A549 (cell line): ENCODE data around the gene EPB41L2. TPM values are rescaled to one million over a fixed set of nuclear protein-coding genes. Genes with fewer than 3 reads are reported as not detected.
"Not testable (repeated sequence)": the region's sequence is repeated elsewhere in the genome, so short reads cannot be mapped to it uniquely, and the experiment has no call there.

Experiments
- ATAC-seq, 2 experiments: fragments of 200-7000 bp in 1 of 2; fragments of >200 bp in 1 of 2; cut with Nextera tagmentation in 1 of 2; cut with Tn5 transposase in 1 of 2; 3 replicates each; pipeline versions ENCODE4 v1.8.0 to v1.9.1; 2018 to 2020; ENCODE audit warnings: mild to moderate bottlenecking in 1 of 2, moderate library complexity in 1 of 2
- CTCF ChIA-PET: fragments of 300-600 bp; sonication (Branson Sonifier 250); formaldehyde crosslinking; extraction: SDS; loops from one replicate; lab custom pipeline; 2021; ENCODE audit warnings: antibody characterized with exemption, inconsistent platforms; lab: Yijun Ruan, JAX
- POLR2A ChIA-PET: fragments of 350-600 bp; formaldehyde crosslinking; extraction: SDS; loops from one replicate; lab custom pipeline; 2021; ENCODE audit warnings: antibody characterized with exemption, inconsistent platforms; lab: Yijun Ruan, JAX
- DNase-seq, 2 experiments: peaks; one replicate each; pipeline versions ENCODE4 v3.0.0 to v3.0.0-alpha.2; 2011 to 2016; ENCODE audit warnings: low read depth in 1 of 2, low spot score in 1 of 2
- FAIRE-seq: peaks from 2 replicates; lab custom pipeline; 2011; peaks lifted over from hg19 to GRCh38; lab: Jason Lieb, UNC
- H3K27ac ChIP-seq, 2 experiments: fragments of >200 bp; sonication (Bioruptor Twin); formaldehyde crosslinking; 3 replicates each; pipeline ENCODE4 v1.5.1; 2016 to 2017
- H3K4me1 ChIP-seq: fragments of >200 bp; sonication (Bioruptor Twin); formaldehyde crosslinking; 3 replicates; pipeline ENCODE4 v1.6.1; 2016
- H3K4me2 ChIP-seq: fragments of >200 bp; sonication (Bioruptor Twin); formaldehyde crosslinking; 3 replicates; pipeline ENCODE4 v1.6.1; 2016
- H3K4me3 ChIP-seq: fragments of >200 bp; sonication (Bioruptor Twin); formaldehyde crosslinking; 3 replicates; pipeline ENCODE4 v1.5.1; 2016
- H3K9me3 ChIP-seq: fragments of >200 bp; sonication (Bioruptor Twin); formaldehyde crosslinking; 3 replicates; pipeline ENCODE4 v1.6.1; 2016
- BHLHE40 ChIP-seq: IDR thresholded peaks from 2 replicates; pipeline ENCODE4 v1.6.1; 2012; ENCODE audit warnings: low read depth, low read length, inconsistent platforms
- ESRRA ChIP-seq: fragments of 150-350 bp; IDR thresholded peaks from 2 replicates; pipeline ENCODE4 v1.6.1; 2014; ENCODE audit warnings: mild to moderate bottlenecking, low read length, borderline replicate concordance
- FOSB ChIP-seq: fragments of 250-450 bp; sonication (Bioruptor Pico); IDR thresholded peaks from 2 replicates; pipeline ENCODE4 v1.5.0; 2020; ENCODE audit warnings: mild to moderate bottlenecking, moderate library complexity
- JUN ChIP-seq, 2 experiments: fragments of >200 bp; sonication (Bioruptor Twin); formaldehyde crosslinking; IDR thresholded peaks; 2 replicates in 1 of 2; 3 replicates in 1 of 2; pipeline ENCODE4 v1.6.1; 2016 to 2017
- KDM1A ChIP-seq: fragments of 200-600 bp; sonication (generic); IDR thresholded peaks from 2 replicates; pipeline ENCODE4 v1.6.1; 2016; ENCODE audit warnings: low read depth, mild to moderate bottlenecking
- MAFK ChIP-seq: fragments of 450-650 bp; IDR thresholded peaks from 2 replicates; pipeline ENCODE4 v1.6.1; 2014; ENCODE audit not compliant: partially characterized antibody
- MYC ChIP-seq: IDR thresholded peaks from 2 replicates; pipeline ENCODE4 v1.6.1; 2012; ENCODE audit warnings: mild to moderate bottlenecking, inconsistent platforms, low read length, improper control_type of control experiment, borderline replicate concordance
- NFE2L2 ChIP-seq: fragments of 150-350 bp; conservative IDR thresholded peaks from 2 replicates; pipeline ENCODE4 v1.6.1; 2014; ENCODE audit warnings: low read length
- NPAS2 ChIP-seq: fragments of 250-450 bp; sonication (Bioruptor Pico); IDR thresholded peaks from 2 replicates; pipeline ENCODE4 v1.8.0; 2022; ENCODE audit warnings: mild to moderate bottlenecking, moderate library complexity, borderline replicate concordance
- NR3C1 ChIP-seq: fragments of >200 bp; sonication (Bioruptor Twin); formaldehyde crosslinking; IDR thresholded peaks from 3 replicates; pipeline ENCODE4 v1.6.1; 2017
- RAD21 ChIP-seq, 2 experiments: fragments of >200 bp in 1 of 2; sonication (Bioruptor Twin) in 1 of 2; formaldehyde crosslinking in 1 of 2; IDR thresholded peaks in 1 of 2; conservative IDR thresholded peaks in 1 of 2; 2 replicates in 1 of 2; 3 replicates in 1 of 2; pipeline ENCODE4 v1.6.1; 2012 to 2018; ENCODE audit warnings: inconsistent platforms in 1 of 2
- RFX5 ChIP-seq: fragments of 450-650 bp; IDR thresholded peaks from 2 replicates; pipeline ENCODE4 v1.7.1; 2014; ENCODE audit warnings: antibody characterized with exemption, mild to moderate bottlenecking, moderate library complexity
- SMC3 ChIP-seq: fragments of >200 bp; sonication (Bioruptor Twin); formaldehyde crosslinking; IDR thresholded peaks from 3 replicates; pipeline ENCODE4 v1.6.1; 2018; ENCODE audit warnings: inconsistent platforms
- TP53 ChIP-seq: fragments of 250-450 bp; sonication (Bioruptor Pico); IDR thresholded peaks from 2 replicates; pipeline ENCODE4 v1.5.0; 2021; ENCODE audit warnings: mild to moderate bottlenecking, moderate library complexity
- ZNF302 ChIP-seq: fragments of 250-450 bp; sonication (Bioruptor Pico); IDR thresholded peaks from 2 replicates; pipeline ENCODE4 v1.9.0; 2021; ENCODE audit warnings: inconsistent platforms, mild to moderate bottlenecking, moderate library complexity
- WGBS: methylation state at CpG from one replicate; pipeline ENCODE4 v1.1.6; 2017; ENCODE audit errors: missing lambda C conversion rate; 5-methylcytosine and 5-hydroxymethylcytosine counted together
- polyA plus RNA-seq, 4 experiments: library from polyadenylated mRNA; depleted of rRNA in 3 of 4; stranded (reverse); fragments of >200 nt; fragmentation: RNase III in 1 of 4; extraction: RNeasy Plus Mini Kit Qiagen cat#74134 plus additional on column Dnase treatment in 1 of 4; gene quantifications; 2 replicates in 3 of 4; 3 replicates in 1 of 4; pipeline ENCODE4 v1.2.3, GENCODE V29; 2011 to 2017
- TF ChIP-seq, protein P1 (sequence below): fragments of >200 bp; sonication (Bioruptor Twin); formaldehyde crosslinking; IDR thresholded peaks from 3 replicates; pipeline ENCODE4 v1.6.1; 2016
- TF ChIP-seq, protein P2 (sequence below): fragments of >200 bp; sonication (Bioruptor Twin); formaldehyde crosslinking; IDR thresholded peaks from 2 replicates; pipeline ENCODE4 v1.6.1; 2016

The EPB41L2 gene
- polyA plus RNA-seq, 2 of the 4 experiments (the other 2 are of a cell fraction) = 42.9 to 50.3 TPM

DNA sequence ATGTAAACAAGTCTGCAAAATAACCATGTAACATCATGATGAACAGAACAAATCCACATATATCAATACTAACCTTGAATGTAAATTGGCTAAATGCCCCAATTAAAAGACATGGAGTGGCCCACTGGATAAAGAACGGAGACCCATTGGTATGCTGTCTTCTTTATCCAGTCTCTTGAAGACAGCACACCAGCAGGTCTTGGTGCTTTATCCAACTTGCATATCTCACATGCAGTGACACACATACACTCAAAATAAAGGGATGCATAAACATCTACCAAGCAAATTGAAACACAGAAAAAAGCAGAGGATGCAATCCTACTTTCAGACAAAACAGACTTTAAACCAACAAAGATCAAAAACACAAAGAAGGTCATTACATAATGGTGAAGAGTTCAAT lies 30.3 kb upstream of the EPB41L2 start (continued):
- TF ChIP-seq FOSB (CRISPR knock-in tag) (no peak), ESRRA (no peak)

DNA sequence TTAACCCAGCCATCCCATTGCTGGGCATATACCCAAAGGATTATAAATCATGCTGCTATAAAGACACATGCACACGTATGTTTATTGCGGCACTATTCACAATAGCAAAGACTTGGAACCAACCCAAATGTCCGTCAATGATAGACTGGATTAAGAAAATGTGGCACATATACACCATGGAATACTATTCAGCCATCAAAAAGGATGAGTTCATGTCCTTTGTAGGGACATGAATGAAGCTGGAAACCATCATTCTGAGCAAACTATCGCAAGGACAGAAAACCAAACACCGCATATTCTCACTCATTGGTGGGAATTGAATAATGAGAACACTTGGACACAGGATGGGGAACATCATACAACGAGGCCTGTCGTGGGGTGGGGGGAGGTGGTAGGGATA lies 28.9 kb upstream of the EPB41L2 start:
- H3K9me3 ChIP-seq, CTCF ChIA-PET, H3K4me1 ChIP-seq, FAIRE-seq, H3K4me3 ChIP-seq, H3K27ac ChIP-seq, POLR2A ChIA-PET, ATAC-seq, H3K4me2 ChIP-seq, DNase-seq: not testable (repeated sequence)
- WGBS = 79% methylated on average over 7 of the region's 7 CpGs

DNA sequence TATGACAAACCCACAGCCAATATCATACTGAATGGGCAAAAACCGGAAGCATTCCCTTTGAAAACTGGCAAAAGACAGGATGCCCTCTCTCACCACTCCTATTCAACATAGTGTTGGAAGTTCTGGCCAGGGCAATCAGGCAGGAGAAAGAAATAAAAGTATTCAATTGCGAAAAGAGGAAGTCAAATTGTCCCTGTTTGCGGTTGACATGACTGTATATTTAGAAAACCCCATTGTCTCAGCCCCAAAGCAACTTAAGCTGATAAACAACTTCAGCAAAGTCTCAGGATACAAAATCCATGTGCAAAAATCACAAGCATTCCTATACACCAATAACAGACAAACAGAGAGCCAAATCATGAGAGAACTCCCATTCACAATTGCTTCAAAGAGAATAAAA lies 27.3 kb upstream of the EPB41L2 start:
- 80% methylated on average over 3 of the region's 3 CpGs for WGBS
- H3K4me3 ChIP-seq, H3K4me2 ChIP-seq, H3K4me1 ChIP-seq, H3K9me3 ChIP-seq, DNase-seq, FAIRE-seq, CTCF ChIA-PET, H3K27ac ChIP-seq, ATAC-seq, POLR2A ChIA-PET: not testable (repeated sequence)

DNA sequence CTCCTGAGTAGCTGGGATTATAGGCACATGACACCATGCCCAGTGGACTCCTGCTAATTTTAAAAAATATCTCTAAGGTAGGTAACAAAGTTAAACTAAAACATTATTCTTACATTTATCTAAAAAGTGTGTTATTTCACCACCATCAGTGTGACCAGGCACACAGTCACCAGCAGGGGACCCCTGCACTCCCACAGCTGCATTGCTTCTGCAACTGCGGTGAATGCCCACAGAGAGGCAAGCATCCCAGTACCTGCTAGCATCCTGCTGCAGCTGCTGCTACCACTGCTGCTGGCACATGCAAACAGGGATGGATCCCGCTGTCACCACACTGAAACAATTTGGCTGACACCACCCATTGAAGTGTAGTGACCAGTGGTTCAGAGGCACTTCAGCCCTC lies 21.9 kb upstream of the EPB41L2 start:
- POLR2A ChIA-PET = no interaction called here
- H3K4me2 ChIP-seq = no peak overlapping the region
- H3K9me3 ChIP-seq = no peaks in the 10 kb centered on the region
- 92% methylated on average over 2 of the region's 2 CpGs for WGBS
- FAIRE-seq (no peak), ATAC-seq (peak; percentile 53 to 54; a peak in 1 of 6 replicates), DNase-seq (no peak)
- no peak overlapping the region for H3K27ac ChIP-seq
- CTCF ChIA-PET = no interaction called here
- no peak overlapping the region for H3K4me3 ChIP-seq
- 0 out of 5 replicates have a peak, but pooled peaks of 1 of the 2 experiments have one; percentile 5 for TF ChIP-seq RAD21 (conservative IDR thresholded peaks at IDR 0.05 in 1 of 2, IDR thresholded peaks at IDR 0.05 in 1 of 2)
- no peak for TF ChIP-seq NR3C1
- no peaks in the 10 kb centered on the region for H3K4me1 ChIP-seq

DNA sequence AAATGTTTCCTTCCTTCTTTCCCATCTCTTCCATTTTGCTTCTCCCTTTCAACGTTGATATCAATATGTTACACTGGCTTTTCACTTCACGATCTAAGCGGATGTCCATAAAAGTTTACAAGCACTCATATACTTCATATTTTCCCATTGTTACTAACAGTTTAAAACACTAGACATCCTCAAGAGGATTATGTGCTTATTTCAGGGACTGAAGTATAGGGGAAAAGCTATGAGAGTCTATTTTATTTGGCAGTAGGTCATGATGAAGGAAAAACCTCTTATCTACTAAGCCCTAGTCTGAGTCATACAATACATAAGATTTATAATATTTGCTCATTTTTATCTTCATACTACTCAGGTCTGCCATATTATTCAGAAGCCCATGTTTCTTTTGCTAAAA lies 20.6 kb upstream of the EPB41L2 start:
- no peak for ATAC-seq
- H3K4me2 ChIP-seq = no peak overlapping the region
- H3K9me3 ChIP-seq = no peaks in the 10 kb centered on the region
- DNase-seq = no peak
- H3K27ac ChIP-seq = no peak overlapping the region
- H3K4me3 ChIP-seq = no peak overlapping the region
- 87% methylated on average over 3 of the region's 3 CpGs for WGBS
- TF ChIP-seq MYC (no peak), NFE2L2 (no peak), ZNF302 (CRISPR knock-in tag) (no peak), JUN (IDR thresholded peaks at IDR 0.05) (no peak), ESRRA (no peak), KDM1A (no peak), TP53 (CRISPR knock-in tag) (no peak), BHLHE40 (no peak), MAFK (no peak), NPAS2 (CRISPR knock-in tag) (no peak), RFX5 (no peak), SMC3 (no peak)
- TF ChIP-seq, protein P1, sequence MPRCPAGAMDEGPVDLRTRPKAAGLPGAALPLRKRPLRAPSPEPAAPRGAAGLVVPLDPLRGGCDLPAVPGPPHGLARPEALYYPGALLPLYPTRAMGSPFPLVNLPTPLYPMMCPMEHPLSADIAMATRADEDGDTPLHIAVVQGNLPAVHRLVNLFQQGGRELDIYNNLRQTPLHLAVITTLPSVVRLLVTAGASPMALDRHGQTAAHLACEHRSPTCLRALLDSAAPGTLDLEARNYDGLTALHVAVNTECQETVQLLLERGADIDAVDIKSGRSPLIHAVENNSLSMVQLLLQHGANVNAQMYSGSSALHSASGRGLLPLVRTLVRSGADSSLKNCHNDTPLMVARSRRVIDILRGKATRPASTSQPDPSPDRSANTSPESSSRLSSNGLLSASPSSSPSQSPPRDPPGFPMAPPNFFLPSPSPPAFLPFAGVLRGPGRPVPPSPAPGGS = no peak
- TF ChIP-seq, protein P2, sequence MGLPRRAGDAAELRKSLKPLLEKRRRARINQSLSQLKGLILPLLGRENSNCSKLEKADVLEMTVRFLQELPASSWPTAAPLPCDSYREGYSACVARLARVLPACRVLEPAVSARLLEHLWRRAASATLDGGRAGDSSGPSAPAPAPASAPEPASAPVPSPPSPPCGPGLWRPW = no peak
- CTCF ChIA-PET = no interaction called here
- POLR2A ChIA-PET = no interaction called here
- no peak for FAIRE-seq
- no peaks in the 10 kb centered on the region for H3K4me1 ChIP-seq
